A549 treated with ZK216348 at 1 μM for 4 hours (cell line): Measurements from ENCODE around the gene TRMT1. TPM values are rescaled to one million over a fixed set of nuclear protein-coding genes. Genes with fewer than 3 reads are reported as not detected.

Experiments
- total RNA-seq: library from RNA; stranded (reverse); fragments of 200-300 nt; extraction: Qiagen RNA extraction; gene quantifications from 5 replicates; pipeline ENCODE4 v1.2.3, GENCODE V29; 2022; ENCODE audit warnings: low read depth

The TRMT1 gene
- total RNA-seq = 33.3 to 44.2 TPM (median 40.1 TPM) in 5 replicates

GRCh38 chr19:13116282-13117175 lies at the start of gene TRMT1:
Gene TRMT1 (minus strand): TSS chr19:13116740. CDS start chr19:13116399, 341 bp downstream.

GRCh38 chr19:13150187-13150930 lies 33.8 kb upstream of the TRMT1 start, which contains the start of the genes IER2 and STX10:
Gene IER2 (plus strand): TSS chr19:13150411. CDS start chr19:13153187, 2,776 bp downstream.
Gene STX10 (minus strand): TSS chr19:13150375. CDS start chr19:13150173, 202 bp downstream.

GRCh38 chr19:13117772-13118423 lies 1.4 kb upstream of the TRMT1 start, which contains the start of gene NACC1:
Gene NACC1 (plus strand): TSS chr19:13118264. CDS start chr19:13135208, 16,944 bp downstream.

GRCh38 chr19:13102666-13103580 lies 13.6 kb downstream of the TRMT1 start, which contains the start of gene LYL1:
Gene LYL1 (minus strand): TSS chr19:13102858. CDS start chr19:13101171, 1,687 bp downstream.

Other genes with a start within 250 kb of the TRMT1 start
- 22.6 to 31.7 TPM (median 30.2 TPM) in 5 replicates for gene DNASE2, start 235.3 kb downstream of the TRMT1 start, total RNA-seq
- gene KLF1, start 229.5 kb downstream of the TRMT1 start, total RNA-seq = not detected in 5 replicates
- gene GCDH, start 225.6 kb downstream of the TRMT1 start, total RNA-seq = 7.4 to 10.3 TPM (median 9.3 TPM) in 5 replicates
- gene SYCE2, start 197.4 kb downstream of the TRMT1 start, total RNA-seq = 0.29 to 1.0 TPM (median 0.84 TPM) in 4 of 5 replicates, not detected in the other
- 51.4 to 78.1 TPM (median 75.8 TPM) in 5 replicates for gene FARSA, start 183.0 kb downstream of the TRMT1 start, total RNA-seq
- gene CALR, start 178.1 kb downstream of the TRMT1 start, total RNA-seq = 489 to 619 TPM (median 537 TPM) in 5 replicates
- gene RAD23A, start 170.9 kb downstream of the TRMT1 start, total RNA-seq = 62.0 to 88.3 TPM (median 81.0 TPM) in 5 replicates
- 28.1 to 58.3 TPM (median 54.3 TPM) in 5 replicates for gene GADD45GIP1, start 159.5 kb downstream of the TRMT1 start, total RNA-seq
- gene DAND5, start 147.2 kb downstream of the TRMT1 start, total RNA-seq = 0.08 to 0.19 TPM in 2 of 5 replicates, not detected in the others
- gene NFIX, start 121.3 kb downstream of the TRMT1 start, total RNA-seq = 2.2 to 4.9 TPM (median 4.5 TPM) in 5 replicates
- gene LYL1, start 13.9 kb downstream of the TRMT1 start, total RNA-seq = 0.51 to 1.7 TPM (median 0.93 TPM) in 5 replicates
- 24.2 to 52.0 TPM (median 41.4 TPM) in 5 replicates for gene NACC1, start 1.5 kb upstream of the TRMT1 start, total RNA-seq
- gene STX10, start 33.6 kb upstream of the TRMT1 start, total RNA-seq = 36.0 to 61.4 TPM (median 59.8 TPM) in 5 replicates
- 34.0 to 67.3 TPM (median 58.4 TPM) in 5 replicates for gene IER2, start 33.7 kb upstream of the TRMT1 start, total RNA-seq